Caco-2 (cell line): ENCODE measurements around the gene LTF. TPM values are rescaled to one million over a fixed set of nuclear protein-coding genes. Genes with fewer than 3 reads are reported as not detected.
A peak's percentile ranks its signal among the peaks of the same experiment; 100 is the strongest.

Source experiments
- BruUV-seq: library from RNA; stranded (reverse); fragments of 400-500 nt; replicated peaks from 2 replicates; lab custom pipeline; 2021; lab: Mats Ljungman, UMichigan
- CTCF ChIA-PET: fragments of 300-600 bp; sonication (Branson Sonifier 250); formaldehyde crosslinking; loops from one replicate; lab custom pipeline; 2022; ENCODE audit warnings: antibody characterized with exemption; lab: Charles Lee
- POLR2A ChIA-PET: fragments of 300-600 bp; sonication (Branson Sonifier 250); formaldehyde crosslinking; loops from one replicate; lab custom pipeline; 2022; ENCODE audit warnings: antibody characterized with exemption; lab: Charles Lee
- DNase-seq, 2 experiments: peaks; one replicate each; pipeline versions ENCODE4 v3.0.0 to v3.0.0-alpha.2; 2020 to 2022
- H3K27me3 ChIP-seq: replicated peaks from 2 replicates; pipeline ENCODE4 v1.6.0; 2011; ENCODE audit warnings: low read length; ENCODE audit not compliant: control insufficient read depth, insufficient read depth
- H3K36me3 ChIP-seq: 2 replicates; pipeline ENCODE4 v1.5.1; 2011; ENCODE audit warnings: low read length; ENCODE audit not compliant: control insufficient read depth, insufficient read depth
- H3K4me1 ChIP-seq: fragments of 250-450 bp; sonication (Bioruptor Pico); 2 replicates; pipeline ENCODE4 v1.5.1; 2020; ENCODE audit warnings: mild to moderate bottlenecking
- H3K4me3 ChIP-seq: 2 replicates; pipeline ENCODE4 v1.5.1; 2011; ENCODE audit warnings: low read depth, mild to moderate bottlenecking, control low read depth, low read length
- H3K9me3 ChIP-seq: fragments of 250-450 bp; sonication (Bioruptor Pico); 2 replicates; pipeline ENCODE4 v1.5.1; 2020; ENCODE audit warnings: mild to moderate bottlenecking, moderate library complexity
- H3K27ac Mint-ChIP-seq: one replicate; pipeline ENCODE4 v1.8.0; 2022; ENCODE audit warnings: mixed read lengths; ENCODE audit not compliant: unreplicated experiment
- H3K27me3 Mint-ChIP-seq: one replicate; pipeline ENCODE4 v1.8.0; 2022; ENCODE audit warnings: mixed read lengths; ENCODE audit not compliant: insufficient read depth, unreplicated experiment
- H3K36me3 Mint-ChIP-seq: one replicate; pipeline ENCODE4 v1.8.0; 2022; ENCODE audit warnings: mild to moderate bottlenecking, mixed read lengths; ENCODE audit not compliant: insufficient read depth, unreplicated experiment
- H3K4me1 Mint-ChIP-seq: one replicate; pipeline ENCODE4 v1.8.0; 2022; ENCODE audit warnings: low read depth, mixed read lengths; ENCODE audit not compliant: unreplicated experiment
- H3K4me3 Mint-ChIP-seq: one replicate; pipeline ENCODE4 v1.8.0; 2022; ENCODE audit warnings: mild to moderate bottlenecking, moderate library complexity, mixed read lengths; ENCODE audit not compliant: unreplicated experiment
- H3K9me3 Mint-ChIP-seq: one replicate; pipeline ENCODE4 v1.8.0; 2022; ENCODE audit warnings: mixed read lengths; ENCODE audit not compliant: unreplicated experiment
- CTCF ChIP-seq, 2 experiments: fragments of 200-600 bp in 1 of 2; IDR thresholded peaks; 1 replicate in 1 of 2; 2 replicates in 1 of 2; pipeline versions ENCODE4 v1.5.1 to v1.8.0; 2011 to 2022; ENCODE audit warnings: antibody characterized with exemption in 1 of 2, control low read depth in 1 of 2, inconsistent platforms in 1 of 2, low read depth in 1 of 2, low read length in 1 of 2, mild to moderate bottlenecking in 1 of 2, moderate library complexity in 1 of 2; ENCODE audit not compliant: insufficient read depth in 1 of 2, severe bottlenecking in 1 of 2, unreplicated experiment in 1 of 2
- intact Hi-C: fragments of 100-400 bp; cut with micrococcal nuclease; formaldehyde crosslinking; loops from one replicate; pipeline ENCODE4 v1.10.0; 2022; ENCODE audit not compliant: unreplicated experiment
- total RNA-seq: library from RNA; stranded (reverse); gene quantifications from 2 replicates; pipeline ENCODE4 v1.2.3, GENCODE V29; 2022

Gene LTF
- total RNA-seq, 1 experiment from 2014 or later: not detected

GRCh38 chr3:46411271-46411670, 53.4 kb downstream of the LTF start:
- Mint-ChIP-seq H3K4me1 (peaks cover 11% of the 10 kb centered on the region), H3K27ac (no peak overlapping the region), H3K36me3 (no peaks in the 10 kb centered on the region), H3K9me3 (no peaks in the 10 kb centered on the region), H3K27me3 (no peaks in the 10 kb centered on the region), H3K4me3 (no peak overlapping the region)
- ChIA-PET POLR2A (no interaction called here), CTCF (interaction anchor here (0.7 kb wide), 1 partner anchor 41 kb away, joined by 3 read pairs; the partner anchor contains the start of gene CCR5)
- Histone ChIP-seq H3K27me3 (no peaks in the 10 kb centered on the region), H3K4me3 (no peak overlapping the region), H3K36me3 (no peaks in the 10 kb centered on the region), H3K9me3 (no peaks in the 10 kb centered on the region), H3K4me1 (peaks cover 11% of the 10 kb centered on the region)
- TF ChIP-seq CTCF (IDR thresholded peaks at IDR 0.05; ENCODE audit: insufficient read depth in 1 of 2, low read depth in 1 of 2, low read length in 1 of 2, severe bottlenecking in 1 of 2, unreplicated experiment in 1 of 2): peak in 1 of 2 experiments; percentile 14
- DNase-seq: no peak
- intact Hi-C loops: no loop called here
- no TSS peak for BruUV-seq

- Mint-ChIP-seq H3K27ac (no peak overlapping the region), H3K4me3 (no peak overlapping the region), H3K4me1 (peaks cover 17% of the 10 kb centered on the region), H3K9me3 (no peaks in the 10 kb centered on the region), H3K27me3 (no peaks in the 10 kb centered on the region), H3K36me3 (no peaks in the 10 kb centered on the region)
- Histone ChIP-seq H3K27me3 (no peaks in the 10 kb centered on the region), H3K4me1 (peaks cover 11% of the 10 kb centered on the region), H3K36me3 (no peaks in the 10 kb centered on the region), H3K9me3 (no peaks in the 10 kb centered on the region), H3K4me3 (no peak overlapping the region)
- CTCF ChIA-PET: interaction anchor here (0.7 kb wide), 1 partner anchor 40 kb away, joined by 3 read pairs; the partner anchor contains the start of gene CCR5
- POLR2A ChIA-PET: no interaction called here
- no peak for TF ChIP-seq CTCF (IDR thresholded peaks at IDR 0.05; ENCODE audit: insufficient read depth in 1 of 2, low read depth in 1 of 2, low read length in 1 of 2, severe bottlenecking in 1 of 2, unreplicated experiment in 1 of 2)
- intact Hi-C loops: no loop called here
- no peak for DNase-seq
- no TSS peak for BruUV-seq
These were observed 54.0 kb downstream of the LTF start for GRCh38 chr3:46410669-46411068.

- Mint-ChIP-seq H3K27ac (no peak overlapping the region), H3K4me3 (no peak overlapping the region), H3K36me3 (no peaks in the 10 kb centered on the region), H3K27me3 (no peaks in the 10 kb centered on the region), H3K4me1 (peaks cover 21% of the 10 kb centered on the region), H3K9me3 (no peaks in the 10 kb centered on the region)
- no peaks in the 10 kb centered on the region for H3K36me3 ChIP-seq
- peaks cover 17% of the 10 kb centered on the region for H3K4me1 ChIP-seq
- no peak overlapping the region for H3K4me3 ChIP-seq
- no peaks in the 10 kb centered on the region for H3K27me3 ChIP-seq
- no peak for DNase-seq
- TF ChIP-seq CTCF (IDR thresholded peaks at IDR 0.05; ENCODE audit: insufficient read depth in 1 of 2, low read depth in 1 of 2, low read length in 1 of 2, severe bottlenecking in 1 of 2, unreplicated experiment in 1 of 2): no peak
- intact Hi-C loops: no loop called here
- ChIA-PET POLR2A (no interaction called here), CTCF (no interaction called here)
- H3K9me3 ChIP-seq: no peaks in the 10 kb centered on the region
- BruUV-seq: no TSS peak
These were observed 54.8 kb downstream of the LTF start for GRCh38 chr3:46409739-46410489.
